ENCODE data around the gene ODC1. TPM values are rescaled to one million over a fixed set of nuclear protein-coding genes. Genes with fewer than 3 reads are reported as not detected.

Gene ODC1
- total RNA-seq, 1 experiment from 2014 or later: 46.6 TPM

GRCh38 chr2:10475811-10476660 is 27.9 kb upstream of the ODC1 start:
- DNase-seq (ENCODE audit: low spot score): no peak
- Mint-ChIP-seq H3K27me3 (ENCODE audit: low read depth) (no peaks in the 10 kb centered on the region), H3K4me1 (peaks cover 16% of the 10 kb centered on the region), H3K36me3 (no peaks in the 10 kb centered on the region), H3K27ac (no peak overlapping the region), H3K9me3 (no peaks in the 10 kb centered on the region), H3K4me3 (no peak overlapping the region)
- TF ChIP-seq JAZF1 (CRISPR knock-in tag; IDR thresholded peaks at IDR 0.05) (no peak), CDX4 (CRISPR knock-in tag; IDR thresholded peaks at IDR 0.05; ENCODE audit: borderline replicate concordance) (no peak), TEAD1 (CRISPR knock-in tag; IDR thresholded peaks at IDR 0.05) (no peak), FOXJ3 (CRISPR knock-in tag; IDR thresholded peaks at IDR 0.05; ENCODE audit: borderline replicate concordance) (no peak), SMAD3 (CRISPR knock-in tag; IDR thresholded peaks at IDR 0.05; ENCODE audit: borderline replicate concordance) (no peak), ETV6 (CRISPR knock-in tag; IDR thresholded peaks at IDR 0.05) (no peak), ERG (CRISPR knock-in tag; IDR thresholded peaks at IDR 0.05) (no peak), RELA (CRISPR knock-in tag; IDR thresholded peaks at IDR 0.05; ENCODE audit: borderline replicate concordance) (no peak), AR (CRISPR knock-in tag; IDR thresholded peaks at IDR 0.05) (no peak)
- no peak for ATAC-seq
- POLR2A ChIA-PET: no interaction called here
- CTCF ChIA-PET: no interaction called here

DNA sequence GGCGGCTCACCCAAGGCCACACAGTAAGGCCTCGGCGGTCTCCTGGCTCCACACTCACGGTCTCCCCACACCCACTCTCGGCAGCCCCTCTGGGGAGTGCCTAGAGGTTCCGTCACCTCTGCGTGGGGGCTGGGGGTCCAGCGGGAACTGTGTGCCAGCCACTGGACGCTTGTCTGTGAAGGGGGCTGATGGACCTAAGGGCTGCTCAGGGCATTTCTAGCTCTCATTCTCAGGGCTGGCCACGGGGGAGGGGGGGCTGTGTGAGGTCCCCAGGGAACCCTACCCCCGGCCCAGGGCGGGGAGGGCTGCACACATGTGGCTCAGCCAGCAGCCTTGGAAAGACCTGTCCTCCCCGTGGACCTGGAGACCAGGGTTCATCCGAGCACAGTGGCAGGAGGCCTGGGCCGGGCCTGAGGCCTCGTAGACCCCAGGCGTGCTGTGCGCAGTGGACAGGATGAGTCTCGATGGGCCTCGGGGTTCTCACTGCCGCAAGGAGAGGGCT is 27.1 kb upstream of the ODC1 start:
- CTCF ChIA-PET: no interaction called here
- no peak for DNase-seq (ENCODE audit: low spot score)
- no peak overlapping the region for H3K4me3 Mint-ChIP-seq
- H3K4me1 Mint-ChIP-seq: peaks cover 16% of the 10 kb centered on the region
- no peak for ATAC-seq
- no peaks in the 10 kb centered on the region; the same call in 1 of the 2 replicates for H3K27me3 Mint-ChIP-seq (ENCODE audit: low read depth)
- no peaks in the 10 kb centered on the region for H3K36me3 Mint-ChIP-seq
- POLR2A ChIA-PET: no interaction called here
- no peaks in the 10 kb centered on the region for H3K9me3 Mint-ChIP-seq
- H3K27ac Mint-ChIP-seq: no peak overlapping the region
- TF ChIP-seq CTCF (IDR thresholded peaks at IDR 0.05) (no peak), ZNF138 (CRISPR knock-in tag; conservative IDR thresholded peaks at IDR 0.05) (no peak), JAZF1 (CRISPR knock-in tag; IDR thresholded peaks at IDR 0.05) (no peak), TEAD1 (CRISPR knock-in tag; IDR thresholded peaks at IDR 0.05) (no peak), RELA (CRISPR knock-in tag; IDR thresholded peaks at IDR 0.05; ENCODE audit: borderline replicate concordance) (no peak), PREB (CRISPR knock-in tag; IDR thresholded peaks at IDR 0.05; ENCODE audit: borderline replicate concordance) (no peak)
- TF ChIP-seq, protein P1, sequence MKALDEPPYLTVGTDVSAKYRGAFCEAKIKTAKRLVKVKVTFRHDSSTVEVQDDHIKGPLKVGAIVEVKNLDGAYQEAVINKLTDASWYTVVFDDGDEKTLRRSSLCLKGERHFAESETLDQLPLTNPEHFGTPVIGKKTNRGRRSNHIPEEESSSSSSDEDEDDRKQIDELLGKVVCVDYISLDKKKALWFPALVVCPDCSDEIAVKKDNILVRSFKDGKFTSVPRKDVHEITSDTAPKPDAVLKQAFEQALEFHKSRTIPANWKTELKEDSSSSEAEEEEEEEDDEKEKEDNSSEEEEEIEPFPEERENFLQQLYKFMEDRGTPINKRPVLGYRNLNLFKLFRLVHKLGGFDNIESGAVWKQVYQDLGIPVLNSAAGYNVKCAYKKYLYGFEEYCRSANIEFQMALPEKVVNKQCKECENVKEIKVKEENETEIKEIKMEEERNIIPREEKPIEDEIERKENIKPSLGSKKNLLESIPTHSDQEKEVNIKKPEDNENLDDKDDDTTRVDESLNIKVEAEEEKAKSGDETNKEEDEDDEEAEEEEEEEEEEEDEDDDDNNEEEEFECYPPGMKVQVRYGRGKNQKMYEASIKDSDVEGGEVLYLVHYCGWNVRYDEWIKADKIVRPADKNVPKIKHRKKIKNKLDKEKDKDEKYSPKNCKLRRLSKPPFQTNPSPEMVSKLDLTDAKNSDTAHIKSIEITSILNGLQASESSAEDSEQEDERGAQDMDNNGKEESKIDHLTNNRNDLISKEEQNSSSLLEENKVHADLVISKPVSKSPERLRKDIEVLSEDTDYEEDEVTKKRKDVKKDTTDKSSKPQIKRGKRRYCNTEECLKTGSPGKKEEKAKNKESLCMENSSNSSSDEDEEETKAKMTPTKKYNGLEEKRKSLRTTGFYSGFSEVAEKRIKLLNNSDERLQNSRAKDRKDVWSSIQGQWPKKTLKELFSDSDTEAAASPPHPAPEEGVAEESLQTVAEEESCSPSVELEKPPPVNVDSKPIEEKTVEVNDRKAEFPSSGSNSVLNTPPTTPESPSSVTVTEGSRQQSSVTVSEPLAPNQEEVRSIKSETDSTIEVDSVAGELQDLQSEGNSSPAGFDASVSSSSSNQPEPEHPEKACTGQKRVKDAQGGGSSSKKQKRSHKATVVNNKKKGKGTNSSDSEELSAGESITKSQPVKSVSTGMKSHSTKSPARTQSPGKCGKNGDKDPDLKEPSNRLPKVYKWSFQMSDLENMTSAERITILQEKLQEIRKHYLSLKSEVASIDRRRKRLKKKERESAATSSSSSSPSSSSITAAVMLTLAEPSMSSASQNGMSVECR (CRISPR knock-in tag; IDR thresholded peaks at IDR 0.05; ENCODE audit: borderline replicate concordance): no peak
- TF ChIP-seq, protein P2, sequence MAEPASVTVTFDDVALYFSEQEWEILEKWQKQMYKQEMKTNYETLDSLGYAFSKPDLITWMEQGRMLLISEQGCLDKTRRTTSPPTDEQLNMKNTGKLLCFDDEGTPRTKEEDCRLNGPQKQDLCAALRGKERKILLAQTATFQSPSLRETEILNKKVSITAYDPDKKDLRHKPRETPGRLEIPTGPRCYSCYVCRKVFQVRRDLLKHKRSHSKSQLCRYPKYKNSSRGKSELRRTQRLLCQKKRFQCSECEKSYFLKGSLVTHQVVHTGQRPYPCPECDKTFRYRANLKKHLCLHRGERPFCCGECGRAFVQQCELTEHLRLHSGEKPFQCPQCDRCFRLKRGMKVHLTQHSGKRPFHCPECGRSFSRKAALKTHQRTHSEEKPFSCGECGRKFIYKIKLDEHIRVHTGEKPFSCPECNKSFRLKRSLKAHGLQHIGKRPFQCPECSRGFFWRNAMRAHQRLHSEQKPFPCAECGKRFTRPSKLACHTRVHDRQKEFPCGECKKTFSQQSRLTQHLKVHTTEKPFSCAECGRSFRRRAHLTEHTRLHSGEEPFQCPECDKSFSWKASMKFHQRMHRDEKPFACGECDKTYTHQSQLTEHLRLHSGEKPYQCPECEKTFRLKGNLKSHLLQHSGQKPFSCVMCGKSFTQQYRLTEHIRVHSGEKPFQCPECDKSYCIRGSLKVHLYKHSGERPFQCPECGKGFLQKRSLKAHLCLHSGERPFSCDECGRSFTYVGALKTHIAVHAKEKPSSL (CRISPR knock-in tag; conservative IDR thresholded peaks at IDR 0.05): no peak
